ENCODE measurements around the gene ZNF101.

Gene ZNF101

DNA sequence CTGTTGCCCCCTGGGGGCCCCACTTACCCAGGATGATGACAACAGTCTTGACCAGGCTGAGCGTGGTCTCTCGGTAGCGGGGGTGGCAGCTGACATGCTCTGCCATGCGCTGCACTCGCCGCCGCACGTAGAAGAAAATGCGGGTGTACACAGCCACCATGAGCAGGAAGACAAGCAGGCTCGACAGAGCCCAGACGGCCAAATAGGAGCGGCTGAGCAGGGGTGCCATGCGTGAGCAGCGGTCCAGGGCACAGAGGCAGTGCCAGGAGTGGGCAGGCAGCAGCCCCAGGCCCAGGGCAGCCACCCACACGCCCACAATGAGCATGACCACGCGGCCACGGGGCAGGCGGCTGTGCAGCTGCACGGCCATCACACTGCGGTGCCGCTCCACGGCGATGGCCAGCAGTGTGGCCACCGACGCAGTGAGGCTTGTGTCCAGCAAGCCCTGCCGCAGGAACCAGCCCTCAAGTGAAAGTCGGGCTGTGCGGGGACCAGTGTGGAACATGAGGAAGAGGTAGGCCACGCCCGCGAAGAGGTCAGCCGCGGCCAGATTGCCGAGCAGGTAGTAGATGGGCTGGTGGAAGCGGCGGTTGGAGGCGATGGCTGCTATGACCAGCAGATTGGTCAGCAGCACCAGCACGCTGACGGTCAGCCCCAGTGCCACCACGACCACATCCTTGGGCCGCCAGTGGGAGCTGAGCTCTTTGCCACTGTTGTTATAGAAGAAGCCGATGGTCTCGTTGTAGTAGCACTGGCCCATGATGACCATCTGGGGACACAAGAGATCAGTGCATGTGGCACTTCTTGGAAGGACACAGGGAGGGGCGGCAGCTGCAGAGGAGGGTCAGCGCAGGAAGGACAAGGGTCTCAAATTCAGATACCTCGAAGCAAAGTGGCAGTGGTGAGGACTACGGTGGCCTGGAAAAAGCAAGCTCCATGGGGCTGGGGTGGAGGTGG, 41.8 kb upstream of the ZNF101 start:
- TF ChIP-seq, protein P1, sequence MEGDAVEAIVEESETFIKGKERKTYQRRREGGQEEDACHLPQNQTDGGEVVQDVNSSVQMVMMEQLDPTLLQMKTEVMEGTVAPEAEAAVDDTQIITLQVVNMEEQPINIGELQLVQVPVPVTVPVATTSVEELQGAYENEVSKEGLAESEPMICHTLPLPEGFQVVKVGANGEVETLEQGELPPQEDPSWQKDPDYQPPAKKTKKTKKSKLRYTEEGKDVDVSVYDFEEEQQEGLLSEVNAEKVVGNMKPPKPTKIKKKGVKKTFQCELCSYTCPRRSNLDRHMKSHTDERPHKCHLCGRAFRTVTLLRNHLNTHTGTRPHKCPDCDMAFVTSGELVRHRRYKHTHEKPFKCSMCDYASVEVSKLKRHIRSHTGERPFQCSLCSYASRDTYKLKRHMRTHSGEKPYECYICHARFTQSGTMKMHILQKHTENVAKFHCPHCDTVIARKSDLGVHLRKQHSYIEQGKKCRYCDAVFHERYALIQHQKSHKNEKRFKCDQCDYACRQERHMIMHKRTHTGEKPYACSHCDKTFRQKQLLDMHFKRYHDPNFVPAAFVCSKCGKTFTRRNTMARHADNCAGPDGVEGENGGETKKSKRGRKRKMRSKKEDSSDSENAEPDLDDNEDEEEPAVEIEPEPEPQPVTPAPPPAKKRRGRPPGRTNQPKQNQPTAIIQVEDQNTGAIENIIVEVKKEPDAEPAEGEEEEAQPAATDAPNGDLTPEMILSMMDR (IDR thresholded peaks at IDR 0.05; ENCODE audit: insufficient read depth, low read length, missing control alignments), result no peak
- no peak for DNase-seq (ENCODE audit: low read depth, low spot score)
- ChIA-PET POLR2A (interaction anchor here (0.9 kb wide), 1 partner anchor 13 kb away, joined by 3 read pairs; no protein-coding TSS in a partner anchor), CTCF (interaction anchor here (0.8 to 2.7 kb wide), 4 partner anchors 17 to 95 kb away, joined by 3 to 10 read pairs (median 7); partner anchors contain the start of gene GMIP)
- no peak overlapping the region for H3K4me3 ChIP-seq (ENCODE audit: low read depth, low read length)

DNA sequence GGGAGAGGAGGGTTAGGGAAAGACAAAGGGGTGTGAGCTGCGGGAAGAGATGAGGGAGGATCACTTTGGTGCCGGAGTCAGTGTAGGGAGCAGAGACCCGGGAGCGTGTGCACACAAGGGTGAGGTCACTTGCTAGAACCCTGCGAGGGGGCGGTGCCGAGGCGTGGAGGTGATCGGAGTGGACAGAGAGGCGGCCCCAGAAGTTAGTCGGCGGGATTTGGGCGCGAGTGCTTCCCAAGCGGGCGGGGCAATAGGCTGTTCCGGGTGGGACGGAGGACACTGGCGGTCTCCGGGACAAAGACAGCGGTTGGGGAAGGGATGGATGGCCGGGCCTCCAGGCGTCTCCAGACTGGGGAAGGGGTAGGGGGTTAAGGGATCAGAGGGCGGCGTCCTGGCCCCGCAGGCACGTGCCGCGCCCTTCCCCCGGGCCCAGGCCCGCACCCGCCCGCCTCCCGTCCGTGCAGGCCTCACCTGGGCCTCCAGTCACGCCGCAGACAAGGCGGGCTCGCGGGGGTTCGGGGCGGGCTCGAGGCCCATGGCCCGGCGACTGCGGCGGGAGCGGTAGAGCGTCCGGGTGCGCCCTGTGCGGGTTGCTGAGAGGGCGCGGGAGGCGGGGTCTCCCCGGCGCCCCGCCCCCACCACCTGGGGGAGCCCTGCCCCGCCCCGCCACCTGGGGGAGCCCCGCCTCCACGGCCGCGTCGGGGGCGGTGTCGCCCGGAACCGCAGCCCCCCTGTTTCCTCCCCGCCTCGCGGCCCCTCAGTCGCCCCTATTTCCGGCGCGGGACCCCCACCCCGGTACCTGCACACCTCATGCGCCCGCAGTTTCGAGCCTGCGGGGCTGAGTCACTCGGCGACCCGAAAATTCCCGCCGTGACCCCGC, 40.8 kb upstream of the ZNF101 start, which contains the start of gene LPAR2:
TSS of gene LPAR2 (minus strand) at position 600 of the 880 bp plus-strand sequence. CDS start 945 bp downstream, outside the sequence.
- peak within 1 kb of the TSS; percentile 41 for H3K4me3 ChIP-seq (ENCODE audit: low read depth, low read length)
- TF ChIP-seq, protein P1 (IDR thresholded peaks at IDR 0.05; ENCODE audit: insufficient read depth, low read length, missing control alignments), result no peak
- ChIA-PET CTCF (interaction anchor here (0.7 to 2.0 kb wide), 6 partner anchors 16 to 96 kb away, joined by 3 to 12 read pairs (median 7); partner anchors contain the start of gene GMIP), POLR2A (interaction anchor here (0.9 kb wide), 1 partner anchor 14 kb away, joined by 3 read pairs; no protein-coding TSS in a partner anchor)
- DNase-seq (ENCODE audit: low read depth, low spot score), result no peak

DNA sequence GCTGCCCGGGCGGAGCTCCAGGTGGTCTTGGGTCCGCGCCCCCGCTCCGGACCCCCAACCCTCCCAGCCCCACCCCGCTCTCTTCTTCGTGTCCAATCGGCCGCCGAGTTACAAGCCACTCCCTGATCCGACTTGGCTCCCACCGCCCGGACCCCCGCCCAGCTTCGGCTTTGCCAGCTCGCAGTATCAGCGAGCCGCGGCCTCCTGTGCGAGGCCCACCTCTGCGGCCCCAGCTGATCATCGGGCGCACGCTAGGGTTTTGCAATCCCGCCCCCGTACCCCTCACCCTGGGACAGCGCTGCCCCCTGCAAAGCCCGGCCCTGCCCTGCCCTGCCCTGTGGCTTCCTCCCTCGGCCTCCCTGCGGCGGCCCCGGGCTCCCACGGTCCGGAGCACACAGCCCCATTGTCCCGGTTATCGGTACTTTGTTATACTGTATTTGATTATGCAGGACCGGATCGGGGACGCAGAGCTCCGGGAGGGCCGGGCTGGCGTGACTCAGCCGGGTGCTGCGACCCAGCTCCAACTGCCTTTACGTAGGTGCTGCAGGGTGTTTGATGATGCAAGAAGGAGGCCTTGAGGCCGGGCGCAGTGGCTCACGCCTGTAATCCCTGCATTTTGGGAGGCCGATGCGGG, 40.0 kb upstream of the ZNF101 start:
- ChIA-PET CTCF (interaction anchor here (1.5 to 2.0 kb wide), 3 partner anchors 16 to 97 kb away, joined by 6 to 12 read pairs (median 8); no protein-coding TSS in a partner anchor), POLR2A (no interaction called here)
- no peak for DNase-seq (ENCODE audit: low read depth, low spot score)
- TF ChIP-seq, protein P1 (IDR thresholded peaks at IDR 0.05; ENCODE audit: insufficient read depth, low read length, missing control alignments), result no peak
- H3K4me3 ChIP-seq (ENCODE audit: low read depth, low read length), result peak overlapping the region; percentile 41

DNA sequence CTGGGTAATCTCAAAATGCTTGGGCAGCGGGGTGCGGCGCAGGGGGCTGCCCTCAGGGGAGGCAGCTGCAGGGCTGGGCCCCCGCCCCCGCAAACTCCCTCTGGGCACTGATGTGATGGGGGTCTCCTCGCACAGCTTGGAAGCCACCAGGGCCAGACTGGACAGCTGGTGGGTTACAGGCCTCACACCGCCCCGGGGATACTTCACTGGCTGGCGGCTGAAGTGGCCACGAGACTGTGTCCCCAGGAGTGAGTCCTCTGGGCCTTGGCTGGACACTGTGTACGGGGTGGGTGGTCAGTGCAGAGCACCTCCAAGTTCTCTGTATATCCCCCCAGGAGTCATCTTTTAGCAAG, 38.6 kb upstream of the ZNF101 start:
- DNase-seq (ENCODE audit: low read depth, low spot score), result no peak
- TF ChIP-seq, protein P1 (IDR thresholded peaks at IDR 0.05; ENCODE audit: insufficient read depth, low read length, missing control alignments), result no peak
- ChIA-PET POLR2A (no interaction called here), CTCF (no interaction called here)
- H3K4me3 ChIP-seq (ENCODE audit: low read depth, low read length), result no peak overlapping the region

DNA sequence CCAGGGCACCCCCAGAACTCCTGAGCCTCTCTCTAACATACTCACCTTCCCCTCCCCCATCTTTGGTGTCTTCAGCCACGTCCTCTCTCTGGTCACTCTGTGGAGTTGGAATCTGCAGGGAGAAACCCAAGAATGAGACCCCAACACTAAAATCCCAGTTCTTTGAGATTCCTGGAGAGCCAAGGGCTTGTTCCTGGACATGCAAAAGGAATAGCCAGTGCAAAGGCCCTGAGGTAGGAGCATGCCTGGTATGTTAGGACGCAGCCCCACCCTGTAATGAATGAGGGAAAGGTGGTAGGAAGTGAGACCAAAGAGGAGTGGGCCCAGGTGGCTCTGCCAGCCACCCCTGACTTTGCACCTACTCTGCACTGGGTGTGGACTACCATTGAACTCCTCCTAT, 38.2 kb upstream of the ZNF101 start:
- no peak overlapping the region for H3K4me3 ChIP-seq (ENCODE audit: low read depth, low read length)
- POLR2A ChIA-PET, result no interaction called here
- TF ChIP-seq, protein P1 (IDR thresholded peaks at IDR 0.05; ENCODE audit: insufficient read depth, low read length, missing control alignments), result no peak
- CTCF ChIA-PET, result interaction anchor here (1.3 to 1.6 kb wide), 2 partner anchors 9 to 101 kb away, joined by 3 to 4 read pairs; no protein-coding TSS in a partner anchor
- no peak for DNase-seq (ENCODE audit: low read depth, low spot score)
